Ovary (tissue), 9 donors: ENCODE data around the gene C1orf141. TPM values are rescaled to one million over a fixed set of nuclear protein-coding genes. Genes with fewer than 3 reads are reported as not detected.

Experiments
- DNase-seq, 5 donors: peaks; one replicate each; pipeline ENCODE4 v3.0.0-alpha.2; 2019 to 2020
- H3K27ac ChIP-seq, 2 donors: fragments of 200-600 bp; one replicate each; pipeline versions ENCODE4 v1.5.1 to v1.8.0; 2019 to 2022
- H3K27me3 ChIP-seq: fragments of 200-600 bp; one replicate; pipeline ENCODE4 v1.8.0; 2022
- H3K36me3 ChIP-seq: fragments of 200-600 bp; sonication (generic); one replicate; pipeline ENCODE4 v1.5.1; 2019
- H3K4me1 ChIP-seq: one replicate; pipeline ENCODE4 v1.8.1; 2013; ENCODE audit warnings: mild to moderate bottlenecking, moderate library complexity; ENCODE audit not compliant: insufficient read depth
- H3K4me3 ChIP-seq: fragments of 200-600 bp; sonication (generic); one replicate; pipeline ENCODE4 v1.5.1; 2017
- H3K9me3 ChIP-seq, 2 donors: fragments of 200-600 bp in 1 of 2; sonication (generic) in 1 of 2; one replicate each; pipeline versions ENCODE4 v1.5.1 to v1.8.1; 2013 to 2019; ENCODE audit warnings: mild to moderate bottlenecking in 1 of 2, moderate library complexity in 1 of 2
- CTCF ChIP-seq, 3 donors: fragments of 450-650 bp in 2 of 3; fragments of 200-600 bp in 1 of 3; IDR thresholded peaks; one replicate each; pipeline versions ENCODE4 v1.5.1 to v1.8.0; 2016 to 2022; ENCODE audit warnings: antibody characterized with exemption in 3 of 3, mild to moderate bottlenecking in 1 of 3
- EP300 ChIP-seq: sonication (generic); formaldehyde crosslinking; IDR thresholded peaks from one replicate; pipeline ENCODE4 v1.6.1; 2017; ENCODE audit warnings: antibody characterized with exemption
- POLR2A ChIP-seq: fragments of 450-650 bp; IDR thresholded peaks from one replicate; pipeline ENCODE4 v1.6.1; 2017; ENCODE audit warnings: antibody characterized with exemption, mild to moderate bottlenecking, moderate library complexity
- WGBS, 3 donors: extraction: QIAGEN DNeasy Blood & Tissue Kit in 1 of 3; methylation state at CpG; one replicate each; pipeline versions ENCODE4 v1.1.5 to v1.1.7; 2013 to 2017; 5-methylcytosine and 5-hydroxymethylcytosine counted together
- intact Hi-C, 4 donors: fragments of 100-400 bp; cut with DNase I; formaldehyde crosslinking; loops; one replicate each; pipeline versions ENCODE4 v1.11.0 to v1.15.1; 2022 to 2023
- polyA plus RNA-seq, 2 donors: library from polyadenylated mRNA; stranded (reverse); fragments of 200-250 nt in 1 of 2; fragments of 350-450 nt in 1 of 2; fragmentation: Illumina TruSeq in 1 of 2; extraction: RNeasy Lipid Tissue Mini Kit (QIAGEN cat#74804) in 1 of 2; gene quantifications; one replicate each; pipeline ENCODE4 v1.2.3, GENCODE V29; 2013 to 2014
- total RNA-seq, 7 donors: library from RNA; depleted of rRNA in 2 of 7; stranded (reverse); fragments of >200 nt in 2 of 7; fragmentation: NEBNext Ultra II Directional in 3 of 7; extraction: Animal tissue kit (Norgen Biotek cat#: 25700) in 3 of 7; gene quantifications; one replicate each; pipeline versions ENCODE4 v1.1.0 to v1.2.4, GENCODE V29; 2016 to 2023
- donor health status: DM: no; HTN: no; CAD: no; lungs with moderate emphysema.
- donor health status: DM: no; HTN: no; CAD: no.
- donor health status: Bipolar disorder and iron deficiency.
- donor health status: DM: yes; HTN: yes; CAD: no.
- donor health status: DM: no; HTN: no; CAD: no.
- donor health status: DM: yes; HTN: yes; CAD: no.

Gene C1orf141
- total and polyA plus RNA-seq, 9 donors: 0.24 to 11.2 (median 0.75) TPM; not detected in 3

- Histone ChIP-seq H3K4me1 (no peaks in the 10 kb centered on the region), H3K9me3 (no peaks in the 10 kb centered on the region), H3K27ac (no peak overlapping the region), H3K4me3 (no peak overlapping the region), H3K27me3 (no peaks in the 10 kb centered on the region), H3K36me3 (no peaks in the 10 kb centered on the region)
- WGBS, 3 donors: 0 to 16% (median 14%) methylated on average over 2 of the region's 2 CpGs
- intact Hi-C loops: no loop called here
- no peak for DNase-seq
- TF ChIP-seq POLR2A (no peak), CTCF (IDR thresholded peaks at IDR 0.05) (no peak), EP300 (no peak)
These were observed 24.4 kb downstream of the C1orf141 start for GRCh38 chr1:67110352-67110751.

- no peak overlapping the region for H3K4me3 ChIP-seq
- TF ChIP-seq CTCF (IDR thresholded peaks at IDR 0.05): no peak
- no peak for TF ChIP-seq EP300
- no peak for TF ChIP-seq POLR2A
- no peaks in the 10 kb centered on the region for H3K36me3 ChIP-seq
- H3K4me1 ChIP-seq: no peaks in the 10 kb centered on the region
- DNase-seq: no peak
- intact Hi-C loops: no loop called here
- no peaks in the 10 kb centered on the region for H3K27me3 ChIP-seq
- no peak overlapping the region for H3K27ac ChIP-seq
- H3K9me3 ChIP-seq: no peaks in the 10 kb centered on the region
- WGBS, 3 donors: 29 to 41% (median 31%) methylated on average over 2 of the region's 2 CpGs
These were observed 29.3 kb downstream of the C1orf141 start for GRCh38 chr1:67105508-67105907.

GRCh38 chr1:67103548-67103947 lies 31.2 kb downstream of the C1orf141 start:
- 80 to 93% (median 88%) methylated on average over 1 of the region's 1 CpG for WGBS, 3 donors
- DNase-seq: no peak
- H3K9me3 ChIP-seq: no peaks in the 10 kb centered on the region
- no peaks in the 10 kb centered on the region for H3K27me3 ChIP-seq
- H3K27ac ChIP-seq: no peak overlapping the region
- TF ChIP-seq CTCF (IDR thresholded peaks at IDR 0.05) (no peak), POLR2A (no peak), EP300 (no peak)
- intact Hi-C loops: no loop called here
- no peak overlapping the region for H3K4me3 ChIP-seq
- H3K36me3 ChIP-seq: no peaks in the 10 kb centered on the region
- no peaks in the 10 kb centered on the region for H3K4me1 ChIP-seq

- Histone ChIP-seq H3K27ac (no peak overlapping the region), H3K4me1 (no peaks in the 10 kb centered on the region), H3K4me3 (no peak overlapping the region), H3K36me3 (no peaks in the 10 kb centered on the region), H3K9me3 (no peaks in the 10 kb centered on the region), H3K27me3 (no peaks in the 10 kb centered on the region)
- WGBS, 3 donors: 9 to 20% (median 15%) methylated on average over 3 of the region's 3 CpGs
- DNase-seq: no peak
- no peak for TF ChIP-seq POLR2A
- no peak for TF ChIP-seq EP300
- TF ChIP-seq CTCF (IDR thresholded peaks at IDR 0.05): no peak
- intact Hi-C loops: no loop called here
These were observed 33.9 kb downstream of the C1orf141 start for GRCh38 chr1:67100833-67101232.

- H3K27me3 ChIP-seq: no peaks in the 10 kb centered on the region
- TF ChIP-seq POLR2A: no peak
- no peak for TF ChIP-seq CTCF (IDR thresholded peaks at IDR 0.05)
- no peak for TF ChIP-seq EP300
- H3K27ac ChIP-seq: no peak overlapping the region
- DNase-seq: no peak
- no peaks in the 10 kb centered on the region for H3K36me3 ChIP-seq
- H3K9me3 ChIP-seq: no peaks in the 10 kb centered on the region
- H3K4me1 ChIP-seq: no peaks in the 10 kb centered on the region
- H3K4me3 ChIP-seq: no peak overlapping the region
- intact Hi-C loops: no loop called here
These were observed 37.5 kb downstream of the C1orf141 start for GRCh38 chr1:67097305-67097704.
